ENCODE measurements around the gene ZIK1.

Gene ZIK1

DNA sequence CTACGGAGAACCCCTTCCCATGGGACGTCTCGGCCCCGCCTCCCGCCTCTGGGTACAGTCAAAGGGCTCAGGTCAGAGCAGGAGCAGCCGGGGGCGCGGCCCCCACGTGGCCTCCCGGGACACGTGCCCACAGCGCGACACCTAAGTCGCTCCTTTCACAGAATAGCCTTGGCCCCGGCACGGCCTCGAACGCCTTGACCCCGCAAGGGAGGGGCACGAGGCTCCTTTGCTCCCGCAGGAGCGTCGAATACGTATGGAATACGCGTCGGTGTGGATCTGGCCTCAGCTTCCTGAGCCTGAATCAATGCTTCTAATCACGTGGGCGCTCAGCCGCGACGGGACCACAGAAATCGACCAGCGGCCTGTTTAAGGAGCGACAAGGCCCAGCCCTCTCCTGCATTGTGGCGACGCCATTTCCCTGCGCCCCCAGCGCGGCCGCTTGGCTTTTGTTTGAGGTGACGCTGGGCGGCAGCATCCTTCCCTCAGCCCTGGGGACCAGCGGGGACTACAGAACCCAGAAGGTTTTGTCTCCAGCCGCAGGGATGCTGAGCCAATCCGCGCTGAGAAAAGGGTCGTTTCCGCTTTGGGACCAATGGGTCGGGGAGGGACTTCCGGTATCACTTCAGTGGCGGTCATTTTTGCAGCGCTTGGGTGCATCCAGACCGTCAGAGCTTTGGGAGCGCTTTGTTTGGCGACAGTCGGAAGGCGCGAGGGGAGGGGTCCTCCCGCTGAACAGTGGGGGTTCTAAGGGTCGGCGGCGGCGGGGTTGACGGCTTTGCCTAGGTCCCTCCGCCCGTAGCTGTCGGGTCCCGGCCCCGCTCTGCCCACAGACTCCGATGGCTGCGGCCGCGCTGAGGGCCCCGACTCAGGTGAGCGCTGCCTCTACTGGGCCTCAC is at the start of gene ZIK1:
Gene ZIK1, plus strand, starts transcription at position 625 of the 896 bp plus-strand sequence. Its CDS starts 212 bp downstream, at position 837.
- DNase-seq (ENCODE audit: low read depth in 2 of 3, low spot score in 1 of 3): peak; percentile 74 to 76 (median 74)

DNA sequence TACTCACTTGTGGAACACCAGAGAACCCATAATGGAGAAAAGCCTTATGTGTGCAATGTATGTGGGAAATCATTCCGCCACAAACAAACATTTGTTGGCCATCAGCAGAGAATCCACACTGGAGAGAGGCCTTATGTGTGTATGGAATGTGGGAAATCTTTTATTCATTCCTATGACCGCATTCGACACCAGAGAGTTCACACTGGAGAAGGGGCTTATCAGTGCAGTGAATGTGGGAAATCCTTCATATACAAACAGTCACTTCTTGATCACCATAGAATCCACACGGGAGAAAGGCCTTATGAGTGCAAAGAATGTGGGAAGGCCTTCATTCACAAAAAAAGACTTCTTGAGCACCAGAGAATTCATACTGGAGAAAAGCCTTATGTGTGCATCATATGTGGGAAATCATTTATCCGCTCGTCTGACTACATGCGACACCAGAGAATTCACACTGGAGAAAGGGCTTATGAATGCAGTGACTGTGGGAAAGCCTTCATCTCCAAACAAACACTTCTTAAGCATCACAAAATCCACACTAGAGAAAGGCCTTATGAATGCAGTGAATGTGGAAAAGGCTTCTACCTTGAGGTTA is 45.9 kb upstream of the ZIK1 start:
- no peak for DNase-seq (ENCODE audit: low read depth in 2 of 3, low spot score in 1 of 3)

DNA sequence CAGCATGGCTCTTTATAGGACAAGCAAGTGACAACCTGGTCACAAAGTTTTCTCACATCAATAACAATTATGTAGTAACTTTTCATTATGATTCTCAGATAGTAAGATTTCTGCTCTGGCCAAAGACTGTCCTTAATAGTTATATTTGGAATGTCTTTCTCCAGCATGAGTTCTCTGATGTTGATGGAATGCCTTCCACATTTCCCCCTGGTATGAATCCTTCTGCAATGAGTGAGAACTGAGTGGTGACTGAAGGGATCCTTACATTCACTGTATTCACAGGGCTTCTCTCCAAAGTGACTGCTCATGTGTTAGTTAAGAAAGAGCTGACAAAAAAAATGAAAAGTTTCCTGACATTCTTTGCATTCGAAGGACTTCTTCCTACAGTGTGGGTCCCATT is 37.4 kb upstream of the ZIK1 start:
- DNase-seq (ENCODE audit: low read depth in 2 of 3, low spot score in 1 of 3): no peak

DNA sequence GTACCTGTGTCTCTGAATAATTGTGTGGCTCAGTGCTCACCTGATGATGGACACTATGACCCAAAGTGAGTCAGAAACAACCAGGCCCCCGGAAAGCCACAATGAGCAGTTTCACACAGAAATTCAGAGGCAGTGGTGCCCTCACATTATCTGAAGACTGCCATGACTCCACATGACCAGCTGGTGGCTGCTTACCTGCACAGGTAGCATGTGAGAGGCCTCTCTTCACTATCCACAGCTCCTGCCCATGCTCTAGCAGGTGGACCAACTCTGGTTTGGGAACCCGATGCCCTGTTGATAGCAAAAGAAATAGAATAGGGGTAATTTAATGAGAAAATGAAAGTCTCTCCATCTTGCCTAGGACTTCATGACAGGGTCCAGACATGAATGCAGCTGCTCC is 31.5 kb upstream of the ZIK1 start:
- DNase-seq (ENCODE audit: low read depth in 2 of 3, low spot score in 1 of 3): no peak

DNA sequence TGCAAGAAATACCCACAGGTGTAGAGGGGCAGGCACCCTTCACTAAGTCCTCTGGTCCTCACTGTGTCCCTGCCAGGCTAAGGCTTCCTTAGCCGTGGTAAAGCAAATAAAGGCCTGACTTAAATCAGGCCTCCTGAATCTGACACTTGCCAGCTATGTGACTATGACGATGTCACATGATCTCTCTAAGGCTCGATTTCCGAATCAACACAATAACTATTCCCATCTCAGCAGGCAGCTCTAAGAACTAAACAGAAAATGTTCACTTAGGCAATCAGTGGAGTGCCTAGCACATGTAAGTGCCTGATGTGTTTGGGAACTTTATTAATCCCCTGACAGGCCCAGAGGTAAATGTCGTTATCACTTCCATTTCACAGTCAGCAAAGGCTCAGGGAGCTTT is 26.3 kb upstream of the ZIK1 start:
- no peak for DNase-seq (ENCODE audit: low read depth in 2 of 3, low spot score in 1 of 3)

DNA sequence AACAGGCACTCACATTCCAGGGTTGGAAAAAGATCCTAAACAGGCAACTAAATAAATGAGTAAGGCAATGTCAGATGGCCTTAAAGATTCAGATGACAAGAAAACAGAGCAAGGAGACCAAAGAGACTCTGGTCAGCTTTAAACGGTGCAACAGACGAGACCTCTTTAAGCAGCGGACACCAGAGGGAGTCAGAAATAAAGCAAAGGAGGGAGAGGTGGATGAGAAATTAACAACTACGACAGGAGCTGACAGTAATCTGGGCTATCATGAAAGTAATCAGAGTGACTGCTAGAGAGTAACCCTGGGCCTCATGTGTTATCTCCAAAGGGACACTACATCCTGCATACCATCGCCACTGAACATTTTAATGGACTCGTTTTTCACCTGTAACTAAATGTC is 25.4 kb upstream of the ZIK1 start:
- DNase-seq (ENCODE audit: low read depth in 2 of 3, low spot score in 1 of 3): no peak

DNA sequence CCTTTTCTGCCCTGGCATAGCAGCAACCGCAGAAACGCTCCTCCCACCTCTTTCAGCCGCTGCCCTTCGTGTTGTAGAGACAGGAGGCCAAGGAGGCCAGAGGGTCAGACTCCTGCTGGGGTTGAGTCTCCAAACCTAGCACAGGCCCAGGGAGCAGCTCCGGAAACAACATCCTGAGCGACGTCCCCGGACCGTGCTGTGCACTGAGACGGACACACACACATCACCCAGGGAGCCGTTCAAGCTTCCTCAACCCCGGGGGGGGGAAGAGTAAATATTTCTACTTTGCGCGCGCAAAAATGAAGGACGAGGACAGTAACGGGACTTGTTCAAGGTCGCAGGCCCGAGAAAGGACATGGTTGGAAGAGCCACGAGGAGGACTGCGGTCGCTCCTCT is 24.9 kb upstream of the ZIK1 start:
- no peak for DNase-seq (ENCODE audit: low read depth in 2 of 3, low spot score in 1 of 3)

DNA sequence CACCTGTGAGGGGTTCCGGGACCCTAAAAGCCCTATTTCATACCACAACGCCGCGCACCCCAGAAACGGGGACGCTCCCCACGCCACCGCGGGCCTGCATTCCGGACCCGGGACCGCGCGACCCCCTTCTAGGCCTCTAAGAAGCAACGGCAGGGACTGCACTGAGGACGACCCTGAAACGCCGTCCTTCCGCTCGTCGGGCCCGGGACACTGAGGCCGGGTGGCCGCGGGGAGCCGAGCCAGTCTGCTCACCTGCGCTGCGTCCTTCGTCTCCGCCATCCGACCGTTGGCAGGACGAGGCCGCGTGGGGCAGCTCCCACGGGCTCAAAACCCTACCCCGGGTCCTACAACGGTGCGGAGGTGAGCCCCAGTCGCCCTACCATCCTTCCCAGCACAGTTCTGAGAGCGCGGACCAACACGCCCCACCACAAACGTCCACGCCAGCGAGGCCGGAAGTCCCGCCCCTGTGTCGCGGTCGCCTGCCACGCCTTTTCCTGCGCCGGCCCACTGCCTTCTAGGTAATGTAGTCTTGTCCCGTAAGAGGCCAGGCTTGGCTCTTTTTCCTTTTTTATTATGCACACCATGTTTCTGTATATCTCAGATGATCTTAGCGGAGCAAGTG is 24.4 kb upstream of the ZIK1 start, which contains the start of gene ZNF550:
Gene ZNF550, minus strand, starts transcription at position 460 of the 622 bp plus-strand sequence. Its CDS starts 181 bp downstream, at position 279.
- DNase-seq (ENCODE audit: low read depth in 2 of 3, low spot score in 1 of 3): peak; percentile 75 to 85 (median 84)

DNA sequence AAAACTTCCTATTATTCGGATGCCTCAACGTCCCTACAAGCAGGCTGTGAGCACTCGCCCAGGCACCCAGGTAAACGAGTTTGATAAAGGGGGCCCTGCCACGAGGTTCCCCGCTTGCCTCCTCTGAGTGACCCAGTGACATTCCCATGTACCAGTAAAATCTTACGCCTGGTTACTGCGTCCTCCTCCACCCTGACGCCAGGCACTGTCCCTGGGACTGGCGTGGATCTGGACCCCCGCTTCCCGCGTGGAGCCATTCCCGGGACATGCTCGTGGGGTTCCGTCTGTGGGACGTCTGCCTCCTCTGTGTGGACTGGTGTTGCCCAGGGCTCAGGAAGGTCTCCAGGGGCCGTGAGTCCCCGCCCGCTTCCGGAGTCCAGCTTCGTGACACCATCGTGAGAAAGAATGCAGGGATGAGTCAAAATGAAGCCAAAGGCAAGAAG is 23.9 kb upstream of the ZIK1 start:
- no peak for DNase-seq (ENCODE audit: low read depth in 2 of 3, low spot score in 1 of 3)

DNA sequence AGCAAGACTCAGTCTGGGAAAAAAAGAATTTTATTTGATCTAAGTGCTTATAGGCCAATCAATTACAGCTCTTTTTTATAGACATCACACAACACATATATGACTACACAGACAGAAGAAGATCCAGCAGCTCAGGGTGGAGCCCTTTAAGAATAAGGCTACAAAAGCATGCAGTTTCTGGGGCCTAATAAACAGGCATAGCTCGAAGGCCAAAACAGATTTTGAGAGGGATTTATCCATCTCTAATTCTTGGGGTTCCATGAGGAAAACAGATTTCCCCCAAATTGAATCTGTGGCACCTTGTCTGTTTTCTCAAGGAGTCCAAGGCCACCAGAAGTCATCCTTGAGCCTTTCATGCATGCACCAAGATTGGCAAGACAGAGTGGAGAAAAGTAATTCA is 20.4 kb upstream of the ZIK1 start:
- DNase-seq (ENCODE audit: low read depth in 2 of 3, low spot score in 1 of 3): no peak

DNA sequence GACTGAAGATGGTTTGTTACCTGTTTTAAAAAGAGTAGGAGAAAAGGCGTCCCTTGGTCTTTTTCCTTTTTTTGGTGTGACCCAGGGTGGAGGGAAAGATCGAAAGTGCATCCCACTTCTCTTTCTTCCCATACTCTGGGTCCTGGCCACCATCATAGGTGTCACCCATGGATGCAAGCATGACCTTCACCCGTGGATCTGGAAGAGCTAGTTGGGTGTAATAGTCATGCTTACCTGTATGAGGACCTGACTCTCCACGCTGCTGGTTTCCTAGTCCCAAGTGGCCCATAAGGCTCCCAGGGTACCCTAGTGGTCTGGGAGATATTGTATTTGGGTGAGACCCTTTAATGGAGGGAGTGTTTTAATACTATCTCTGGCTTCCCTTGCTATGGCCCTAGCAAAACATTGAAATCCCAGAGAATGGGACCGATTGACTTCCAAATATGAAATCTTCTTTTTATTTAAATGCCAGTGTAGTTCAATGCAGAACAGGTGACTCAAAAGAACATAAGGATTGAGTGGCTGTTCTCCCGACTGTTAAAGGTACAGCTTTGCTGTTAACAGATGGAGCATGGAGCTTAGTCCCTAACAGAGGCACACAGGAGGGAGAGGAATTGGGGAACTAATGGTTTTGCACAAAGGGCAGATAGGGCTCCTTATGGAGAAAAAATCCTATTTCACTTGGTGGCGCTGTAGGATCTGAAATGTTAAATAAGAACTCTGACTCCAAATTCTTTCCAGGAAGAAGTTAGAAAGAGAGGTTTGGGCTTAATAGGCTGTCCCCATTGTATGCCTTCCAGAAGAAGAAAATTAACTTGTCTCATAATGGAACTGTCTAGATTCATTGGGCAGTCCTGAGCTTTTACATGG is 17.3 kb upstream of the ZIK1 start:
- DNase-seq (ENCODE audit: low read depth in 2 of 3, low spot score in 1 of 3): no peak

DNA sequence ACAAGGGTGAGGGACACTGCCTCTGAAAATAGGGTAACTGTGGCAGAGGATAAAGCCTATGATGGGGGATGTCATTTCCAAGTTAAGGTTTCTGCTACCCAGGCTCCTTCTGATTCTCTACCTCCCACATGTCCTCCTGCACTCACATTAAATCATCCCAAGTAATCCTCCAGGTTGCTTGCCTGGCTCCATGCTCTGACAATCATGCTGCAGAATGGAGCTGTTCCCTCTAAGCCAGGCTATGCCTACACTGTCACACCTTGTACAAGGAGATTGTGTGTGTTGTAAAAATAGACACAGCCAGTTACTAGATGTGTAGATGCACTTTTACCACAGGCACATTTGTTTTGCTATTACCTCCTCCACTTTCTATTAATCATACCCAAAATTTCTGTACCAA is 13.2 kb upstream of the ZIK1 start:
- DNase-seq (ENCODE audit: low read depth in 2 of 3, low spot score in 1 of 3): no peak

DNA sequence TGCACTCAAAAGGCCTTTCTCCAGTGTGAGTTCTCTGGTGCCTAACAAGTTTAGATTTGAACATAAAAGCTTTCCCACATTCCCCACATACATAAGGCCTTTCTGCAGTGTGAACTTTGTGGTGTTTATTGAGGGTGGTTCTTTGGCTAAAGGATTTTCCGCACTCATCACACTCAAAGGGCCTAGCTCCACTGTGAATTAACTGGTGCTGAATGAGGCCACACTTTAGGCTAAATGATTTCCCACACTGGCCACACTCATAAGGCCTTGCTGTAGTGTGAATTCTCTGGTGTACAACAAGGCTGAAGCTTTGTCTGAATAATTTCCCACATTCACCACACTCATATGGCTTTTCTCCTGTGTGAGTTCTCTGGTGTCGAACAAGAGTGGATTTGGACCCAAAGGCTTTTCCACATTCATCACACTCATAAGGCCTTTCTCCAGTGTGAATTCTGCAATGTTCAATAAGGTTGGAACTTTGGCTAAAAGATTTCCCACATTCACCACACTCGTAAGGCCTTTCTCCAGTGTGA is 11.5 kb upstream of the ZIK1 start:
- no peak for DNase-seq (ENCODE audit: low read depth in 2 of 3, low spot score in 1 of 3)

DNA sequence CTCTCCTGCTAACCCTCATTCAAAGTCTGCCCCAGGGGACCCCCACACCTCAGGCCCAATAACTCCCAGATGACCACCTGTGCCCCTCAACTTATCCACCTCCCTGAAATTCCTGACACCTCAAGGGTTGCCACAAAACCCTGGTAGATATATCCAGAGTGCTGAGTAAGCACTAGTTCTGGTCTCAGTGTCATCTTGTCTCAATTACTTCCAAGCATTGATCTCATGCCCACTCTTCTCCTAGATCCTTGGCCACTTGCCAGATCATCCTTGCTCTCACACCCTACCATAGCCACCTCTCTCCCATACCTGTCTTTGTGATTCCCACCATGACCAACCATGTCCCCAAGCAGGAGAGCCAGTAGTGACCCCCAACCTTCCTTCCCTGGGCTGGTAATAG is 7.3 kb upstream of the ZIK1 start:
- DNase-seq (ENCODE audit: low read depth in 2 of 3, low spot score in 1 of 3): no peak

DNA sequence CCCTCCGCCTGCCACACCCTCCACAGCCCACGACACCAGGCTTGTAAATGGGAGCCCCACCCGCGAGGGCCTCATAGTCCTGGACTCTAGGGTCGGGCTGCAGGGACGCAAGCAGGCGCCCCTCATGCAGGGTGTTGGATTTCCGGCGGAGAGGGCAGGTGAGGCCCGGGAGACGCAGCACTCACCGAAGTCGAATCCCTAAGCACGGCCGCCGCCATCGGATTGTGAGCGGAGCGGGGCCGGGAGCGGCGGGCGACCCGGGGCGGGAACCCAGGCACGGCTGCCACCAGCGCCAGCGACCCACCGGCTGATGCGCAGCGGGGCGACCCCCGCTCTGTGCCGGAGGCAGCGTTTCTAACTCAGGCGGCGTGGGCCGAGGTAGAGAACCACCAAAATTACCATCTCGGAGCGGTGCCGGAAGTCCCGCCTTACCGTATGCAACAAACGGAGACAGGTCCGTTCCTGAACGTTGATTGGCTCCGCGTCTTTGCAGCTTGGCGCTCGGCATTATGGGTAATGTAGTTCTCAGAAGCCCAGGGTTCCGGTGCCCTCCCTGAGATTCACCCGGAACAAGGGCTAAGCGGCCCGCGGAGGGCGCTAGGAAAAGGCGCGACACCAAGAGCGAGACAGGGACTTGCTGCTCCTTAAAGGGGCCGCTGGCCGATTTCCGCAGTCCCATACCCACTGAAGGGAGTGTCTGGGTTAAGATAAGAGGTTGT is 5.3 kb upstream of the ZIK1 start, which contains the start of gene ZNF416:
Gene ZNF416, minus strand, starts transcription at position 425 of the 719 bp plus-strand sequence. Its CDS starts 207 bp downstream, at position 218.
- peak; percentile 90 to 94 (median 90) for DNase-seq (ENCODE audit: low read depth in 2 of 3, low spot score in 1 of 3)

DNA sequence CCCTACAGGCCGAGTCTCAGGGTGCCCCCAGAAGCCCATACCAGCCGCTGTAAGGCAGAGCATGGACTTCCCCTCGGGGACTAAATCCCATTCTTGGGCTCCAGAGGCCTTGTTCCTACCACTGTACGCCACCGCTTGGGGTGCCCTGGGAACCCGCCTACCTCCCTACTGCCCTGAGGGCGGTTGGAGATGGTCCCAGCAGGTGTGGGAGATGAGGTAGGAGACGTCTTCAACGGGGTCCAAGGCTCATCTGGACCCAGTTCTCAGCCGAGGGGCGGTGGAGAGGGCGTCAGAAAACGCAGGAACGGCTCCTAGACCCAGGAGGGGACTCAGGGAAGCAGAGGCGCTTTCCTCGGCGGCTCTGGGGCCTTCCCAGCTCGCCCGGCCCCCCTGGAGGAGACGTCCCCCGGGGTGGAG is 833 bp upstream of the ZIK1 start:
- no peak for DNase-seq (ENCODE audit: low read depth in 2 of 3, low spot score in 1 of 3)

DNA sequence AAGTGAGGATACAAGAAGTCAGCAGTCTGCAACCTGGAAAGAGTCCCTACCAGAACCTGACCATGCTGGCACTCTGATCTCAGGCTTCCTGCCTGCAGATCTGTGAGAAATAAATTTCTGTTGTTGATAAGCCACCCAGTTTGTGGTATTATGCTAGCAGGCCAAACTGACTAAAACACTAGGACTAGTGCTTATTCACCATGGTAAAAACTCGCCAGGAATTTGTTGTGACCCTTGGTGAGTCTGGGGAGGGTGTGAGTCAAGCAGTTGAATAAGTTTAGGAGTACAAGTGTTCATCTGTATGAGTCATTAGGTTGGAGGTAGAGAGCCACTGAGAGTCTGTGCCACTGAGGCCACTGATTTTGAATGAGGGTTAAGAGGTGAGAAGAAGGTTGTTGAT is 3.6 kb downstream of the ZIK1 start:
- DNase-seq (ENCODE audit: low read depth in 2 of 3, low spot score in 1 of 3): no peak

DNA sequence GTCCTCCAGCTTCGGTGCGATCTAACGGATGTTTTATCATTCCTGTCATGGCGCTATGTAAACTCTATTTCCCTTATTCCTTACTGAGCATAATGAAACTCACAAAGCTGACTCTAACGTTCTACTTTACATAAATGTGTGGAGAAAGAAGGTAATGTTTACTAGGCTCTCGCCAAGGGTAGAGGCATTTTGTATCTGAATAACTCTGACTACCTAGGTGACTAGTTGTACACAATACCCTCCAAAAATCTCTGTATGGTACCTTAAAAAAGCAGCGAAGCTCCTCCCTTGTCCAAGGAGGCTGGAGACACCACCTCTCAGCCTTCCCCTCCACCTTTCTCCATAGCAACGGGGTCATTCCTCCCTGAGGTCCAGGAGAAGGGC is 15.4 kb downstream of the ZIK1 start:
- DNase-seq (ENCODE audit: low read depth in 2 of 3, low spot score in 1 of 3): no peak

DNA sequence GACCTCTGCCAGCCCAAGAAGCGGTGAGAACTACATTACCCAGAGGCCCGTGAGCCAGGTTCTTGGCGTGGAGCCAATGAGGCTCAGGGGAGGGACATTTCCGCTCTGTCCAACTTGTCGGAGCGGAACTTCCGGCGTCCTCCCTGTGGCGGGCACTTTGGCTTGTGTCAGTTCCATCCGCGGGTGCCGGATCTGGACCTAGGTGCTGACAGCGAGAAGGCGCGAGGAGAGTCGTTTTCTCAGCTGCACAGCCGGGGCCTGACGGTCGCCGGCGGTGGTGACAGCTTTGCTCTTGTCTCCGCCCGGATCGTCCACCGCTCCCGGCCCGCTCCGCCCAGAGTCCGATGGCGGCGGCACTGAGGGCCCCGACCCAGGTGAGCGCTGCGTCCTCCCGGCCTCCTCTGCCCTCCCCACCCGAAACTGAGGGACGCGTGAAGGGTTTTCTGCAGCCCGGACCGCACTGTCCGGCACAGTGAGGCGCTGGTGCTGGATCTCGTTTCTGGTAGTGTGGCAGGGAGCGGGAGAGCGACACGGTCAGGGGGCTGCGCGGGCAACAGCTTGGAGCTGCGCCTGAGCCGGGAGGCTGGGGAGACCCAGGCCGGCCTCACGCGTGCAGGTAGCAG is 15.9 kb downstream of the ZIK1 start, which contains the start of gene ZNF530:
Gene ZNF530, plus strand, starts transcription at position 125 of the 623 bp plus-strand sequence. CDS start 4,461 bp downstream, outside the sequence.
- peak; percentile 78 to 89 (median 86) for DNase-seq (ENCODE audit: low read depth in 2 of 3, low spot score in 1 of 3)
